ENCODE results near the gene TRIM9.

Gene TRIM9

DNA sequence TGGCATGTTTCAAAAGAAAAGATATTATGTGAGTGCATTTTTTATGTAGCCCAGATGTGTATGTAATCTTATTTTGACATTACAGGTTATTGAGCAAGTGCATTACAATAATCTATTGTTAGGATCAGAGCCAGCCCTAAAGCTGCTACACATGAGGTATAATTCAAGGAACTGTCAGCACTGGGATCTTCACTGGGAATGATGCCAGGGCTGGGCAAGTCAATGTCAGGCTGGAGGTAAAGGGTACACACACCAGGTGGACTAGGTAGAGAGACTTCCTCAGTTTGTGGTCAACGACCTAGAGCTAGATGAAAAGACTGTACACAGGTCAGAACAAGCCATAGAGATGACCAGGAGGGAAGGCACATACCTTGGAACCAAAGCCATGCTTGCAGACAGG is 15.4 kb downstream of the TRIM9 start:
- Histone ChIP-seq H3K4me1 (ENCODE audit: control insufficient read depth, insufficient read depth, low read length) (no peaks in the 10 kb centered on the region), H3K9ac (ENCODE audit: low read length) (no peak overlapping the region), H3K27me3 (ENCODE audit: control insufficient read depth, insufficient read depth, low read length) (no peaks in the 10 kb centered on the region), H3K27ac (ENCODE audit: low read depth, low read length) (no peak overlapping the region), H3K9me3 (ENCODE audit: control insufficient read depth, insufficient read depth, low read depth, low read length) (no peaks in the 10 kb centered on the region), H3K36me3 (ENCODE audit: control insufficient read depth, insufficient read depth, low read length) (no peaks in the 10 kb centered on the region), H3K4me3 (ENCODE audit: low read depth, low read length) (no peak overlapping the region)

DNA sequence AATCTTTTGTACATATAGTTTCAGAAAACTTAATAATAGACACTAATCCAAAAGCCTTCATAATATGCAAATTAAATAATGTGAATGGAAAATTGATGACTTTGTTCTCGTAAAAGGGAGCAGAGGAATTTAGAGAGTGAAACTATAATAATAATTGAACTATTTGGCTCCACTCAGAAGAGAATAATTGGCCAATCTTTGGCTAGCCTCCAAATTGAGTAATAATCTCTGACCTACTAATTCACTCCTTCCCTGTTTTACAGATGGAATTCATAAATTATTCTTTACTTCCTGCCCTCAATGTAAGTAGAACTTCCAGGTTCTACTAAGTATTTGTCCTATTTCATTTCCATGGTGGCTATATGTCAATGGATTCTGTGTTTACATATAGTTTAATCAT is 15.8 kb downstream of the TRIM9 start:
- no peak overlapping the region for H3K9ac ChIP-seq (ENCODE audit: low read length)
- H3K4me1 ChIP-seq (ENCODE audit: control insufficient read depth, insufficient read depth, low read length), result no peaks in the 10 kb centered on the region
- no peaks in the 10 kb centered on the region for H3K36me3 ChIP-seq (ENCODE audit: control insufficient read depth, insufficient read depth, low read length)
- no peak overlapping the region for H3K27ac ChIP-seq (ENCODE audit: low read depth, low read length)
- no peaks in the 10 kb centered on the region for H3K9me3 ChIP-seq (ENCODE audit: control insufficient read depth, insufficient read depth, low read depth, low read length)
- no peaks in the 10 kb centered on the region for H3K27me3 ChIP-seq (ENCODE audit: control insufficient read depth, insufficient read depth, low read length)
- no peak overlapping the region for H3K4me3 ChIP-seq (ENCODE audit: low read depth, low read length)

DNA sequence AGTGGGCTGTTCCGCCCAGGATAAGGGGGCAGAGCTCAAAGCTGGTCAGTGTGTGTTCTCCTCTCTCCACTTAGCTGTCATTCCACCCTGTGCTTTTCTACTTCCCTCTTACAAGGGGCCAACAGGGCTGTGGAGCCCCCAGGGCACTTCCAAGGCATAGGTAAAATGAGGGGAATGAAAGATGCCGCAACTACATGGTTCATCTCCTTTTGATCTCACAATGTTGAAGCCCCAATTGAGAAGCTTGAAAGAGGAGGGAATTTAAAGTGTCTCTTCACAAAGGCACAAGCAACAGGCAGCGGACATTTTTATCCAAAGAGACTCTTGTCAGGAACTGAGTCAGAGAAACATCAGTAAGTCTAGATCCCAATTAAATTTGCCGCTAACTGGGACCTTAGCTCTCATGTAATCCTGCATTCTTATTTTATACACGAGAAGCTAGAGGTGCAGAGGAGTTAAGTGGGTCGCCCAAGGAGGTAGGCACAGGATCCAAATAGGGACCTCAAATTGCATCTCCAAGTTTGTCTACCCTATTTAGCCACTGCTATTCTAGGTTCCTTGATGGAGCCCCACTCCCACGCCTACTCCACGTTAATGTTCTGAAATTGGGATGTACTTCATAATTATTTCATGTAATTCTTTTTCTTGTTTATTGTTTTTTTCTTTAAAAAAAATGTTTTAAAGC is 20.1 kb downstream of the TRIM9 start:
- Histone ChIP-seq H3K4me1 (ENCODE audit: control insufficient read depth, insufficient read depth, low read length) (no peaks in the 10 kb centered on the region), H3K9me3 (ENCODE audit: control insufficient read depth, insufficient read depth, low read depth, low read length) (no peaks in the 10 kb centered on the region), H3K9ac (ENCODE audit: low read length) (no peak overlapping the region), H3K36me3 (ENCODE audit: control insufficient read depth, insufficient read depth, low read length) (no peaks in the 10 kb centered on the region), H3K4me3 (ENCODE audit: low read depth, low read length) (no peak overlapping the region), H3K27me3 (ENCODE audit: control insufficient read depth, insufficient read depth, low read length) (no peaks in the 10 kb centered on the region), H3K27ac (ENCODE audit: low read depth, low read length) (no peak overlapping the region)

DNA sequence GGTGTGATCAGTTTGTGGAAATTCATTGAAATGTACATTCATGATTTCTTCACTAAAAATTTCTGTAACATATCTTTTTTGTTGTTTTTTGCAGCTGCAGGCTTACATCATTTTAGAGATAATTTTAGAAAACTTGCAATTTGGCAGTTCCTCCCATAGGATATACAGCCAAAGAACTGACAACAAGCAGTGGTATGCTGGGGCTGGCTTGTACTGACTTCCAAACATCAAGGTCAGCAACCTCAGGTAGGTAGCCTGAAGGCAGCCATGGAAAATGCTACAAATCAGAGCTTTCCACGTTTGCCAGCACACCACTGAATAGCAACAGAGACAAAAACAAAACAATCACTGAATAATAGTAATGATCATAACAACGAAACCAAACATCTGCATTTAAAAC is 21.2 kb downstream of the TRIM9 start:
- no peaks in the 10 kb centered on the region for H3K4me1 ChIP-seq (ENCODE audit: control insufficient read depth, insufficient read depth, low read length)
- H3K9me3 ChIP-seq (ENCODE audit: control insufficient read depth, insufficient read depth, low read depth, low read length), result no peaks in the 10 kb centered on the region
- no peak overlapping the region for H3K4me3 ChIP-seq (ENCODE audit: low read depth, low read length)
- no peak overlapping the region for H3K9ac ChIP-seq (ENCODE audit: low read length)
- no peaks in the 10 kb centered on the region for H3K27me3 ChIP-seq (ENCODE audit: control insufficient read depth, insufficient read depth, low read length)
- H3K27ac ChIP-seq (ENCODE audit: low read depth, low read length), result no peak overlapping the region
- H3K36me3 ChIP-seq (ENCODE audit: control insufficient read depth, insufficient read depth, low read length), result no peaks in the 10 kb centered on the region

DNA sequence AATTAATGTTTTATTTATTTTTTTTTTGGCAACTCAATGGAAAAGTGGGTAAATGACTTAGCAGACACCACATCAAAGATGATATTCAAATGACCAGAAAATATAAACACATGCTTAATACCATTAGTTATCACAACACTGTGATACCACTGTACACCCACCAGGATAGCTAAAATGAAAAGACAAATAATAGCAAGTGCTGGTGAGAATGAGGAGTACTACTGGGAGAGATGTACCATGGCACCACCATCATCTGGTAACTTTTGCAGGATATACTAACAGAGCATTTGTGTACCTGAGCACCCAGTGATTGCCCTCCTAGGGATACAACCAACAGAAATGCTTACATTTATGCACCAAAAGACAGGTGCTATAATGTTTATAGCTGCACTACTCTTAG is 21.9 kb downstream of the TRIM9 start:
- H3K36me3 ChIP-seq (ENCODE audit: control insufficient read depth, insufficient read depth, low read length), result no peaks in the 10 kb centered on the region
- H3K4me1 ChIP-seq (ENCODE audit: control insufficient read depth, insufficient read depth, low read length), result no peaks in the 10 kb centered on the region
- H3K4me3 ChIP-seq (ENCODE audit: low read depth, low read length), result no peak overlapping the region
- H3K9me3 ChIP-seq (ENCODE audit: control insufficient read depth, insufficient read depth, low read depth, low read length), result no peaks in the 10 kb centered on the region
- H3K9ac ChIP-seq (ENCODE audit: low read length), result no peak overlapping the region
- H3K27me3 ChIP-seq (ENCODE audit: control insufficient read depth, insufficient read depth, low read length), result no peaks in the 10 kb centered on the region
- H3K27ac ChIP-seq (ENCODE audit: low read depth, low read length), result no peak overlapping the region

DNA sequence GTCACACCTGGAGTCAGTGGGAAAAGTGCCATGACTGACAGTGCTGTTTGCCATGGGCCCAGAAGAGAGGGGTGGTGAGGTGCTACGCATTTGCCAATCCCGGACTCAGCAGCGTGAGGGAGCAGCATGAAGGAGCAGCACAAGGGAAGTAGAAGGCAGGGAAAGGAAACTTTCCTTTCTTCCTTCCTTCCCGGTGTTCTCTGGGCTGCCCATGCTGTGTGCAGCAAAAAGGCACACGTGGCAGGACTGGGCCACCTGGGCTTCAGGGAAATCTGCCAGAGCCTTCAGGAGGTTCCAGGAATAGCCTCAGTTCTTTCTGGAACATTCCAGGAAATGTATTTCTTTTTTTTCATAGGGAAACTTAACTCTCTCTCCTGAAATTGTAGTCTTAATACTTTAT is 23.0 kb downstream of the TRIM9 start:
- H3K4me3 ChIP-seq (ENCODE audit: low read depth, low read length), result no peak overlapping the region
- H3K9me3 ChIP-seq (ENCODE audit: control insufficient read depth, insufficient read depth, low read depth, low read length), result no peaks in the 10 kb centered on the region
- H3K4me1 ChIP-seq (ENCODE audit: control insufficient read depth, insufficient read depth, low read length), result peaks cover 5% of the 10 kb centered on the region; the same call in 1 of the 2 replicates
- no peak overlapping the region for H3K9ac ChIP-seq (ENCODE audit: low read length)
- no peaks in the 10 kb centered on the region for H3K36me3 ChIP-seq (ENCODE audit: control insufficient read depth, insufficient read depth, low read length)
- no peak overlapping the region for H3K27ac ChIP-seq (ENCODE audit: low read depth, low read length)
- H3K27me3 ChIP-seq (ENCODE audit: control insufficient read depth, insufficient read depth, low read length), result no peaks in the 10 kb centered on the region

DNA sequence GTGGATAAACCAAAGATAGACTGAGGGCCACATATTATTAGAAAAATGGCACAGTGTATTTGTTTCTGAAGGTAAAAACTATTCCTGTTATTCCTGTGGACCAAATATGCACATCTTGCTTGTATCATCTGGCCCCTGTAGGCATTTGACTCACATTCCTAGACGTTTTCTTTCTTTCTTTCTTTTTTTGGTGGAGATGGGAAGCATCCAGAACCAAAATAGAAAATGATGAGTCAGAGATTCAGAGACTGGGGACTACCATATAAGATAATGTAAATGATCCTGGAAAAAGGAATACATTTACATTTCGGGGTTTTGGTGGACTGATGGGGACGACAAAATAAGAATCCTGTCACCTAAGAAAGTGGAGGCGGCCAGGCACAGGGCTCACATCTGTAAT is 24.2 kb downstream of the TRIM9 start:
- H3K4me3 ChIP-seq (ENCODE audit: low read depth, low read length), result no peak overlapping the region
- no peaks in the 10 kb centered on the region for H3K9me3 ChIP-seq (ENCODE audit: control insufficient read depth, insufficient read depth, low read depth, low read length)
- H3K9ac ChIP-seq (ENCODE audit: low read length), result no peak overlapping the region
- no peaks in the 10 kb centered on the region for H3K36me3 ChIP-seq (ENCODE audit: control insufficient read depth, insufficient read depth, low read length)
- peaks cover 5% of the 10 kb centered on the region; the same call in 1 of the 2 replicates for H3K4me1 ChIP-seq (ENCODE audit: control insufficient read depth, insufficient read depth, low read length)
- no peak overlapping the region for H3K27ac ChIP-seq (ENCODE audit: low read depth, low read length)
- H3K27me3 ChIP-seq (ENCODE audit: control insufficient read depth, insufficient read depth, low read length), result no peaks in the 10 kb centered on the region

DNA sequence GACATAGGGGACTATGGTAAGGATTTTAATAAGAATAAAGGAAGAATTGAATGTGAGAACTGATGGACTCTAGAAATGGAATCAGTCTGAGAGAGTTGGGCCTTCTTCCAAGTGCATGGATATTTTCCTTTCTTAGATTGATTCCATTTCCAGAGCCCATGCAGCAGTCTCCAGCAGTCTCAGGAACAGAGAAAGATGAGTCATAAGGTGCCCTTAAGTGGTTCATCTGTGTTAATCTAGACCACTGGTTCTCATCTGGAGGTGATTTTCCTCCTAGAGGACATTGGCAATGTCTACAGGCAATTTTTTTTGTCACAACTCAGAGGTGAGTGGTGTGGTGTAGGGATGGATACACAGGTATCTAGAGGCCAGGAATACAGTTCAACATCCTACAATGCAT is 25.9 kb downstream of the TRIM9 start:
- no peaks in the 10 kb centered on the region for H3K27me3 ChIP-seq (ENCODE audit: control insufficient read depth, insufficient read depth, low read length)
- H3K27ac ChIP-seq (ENCODE audit: low read depth, low read length), result no peak overlapping the region
- H3K4me1 ChIP-seq (ENCODE audit: control insufficient read depth, insufficient read depth, low read length), result peaks cover 5% of the 10 kb centered on the region; the same call in 1 of the 2 replicates
- no peaks in the 10 kb centered on the region for H3K9me3 ChIP-seq (ENCODE audit: control insufficient read depth, insufficient read depth, low read depth, low read length)
- H3K4me3 ChIP-seq (ENCODE audit: low read depth, low read length), result no peak overlapping the region
- no peaks in the 10 kb centered on the region for H3K36me3 ChIP-seq (ENCODE audit: control insufficient read depth, insufficient read depth, low read length)
- H3K9ac ChIP-seq (ENCODE audit: low read length), result no peak overlapping the region

DNA sequence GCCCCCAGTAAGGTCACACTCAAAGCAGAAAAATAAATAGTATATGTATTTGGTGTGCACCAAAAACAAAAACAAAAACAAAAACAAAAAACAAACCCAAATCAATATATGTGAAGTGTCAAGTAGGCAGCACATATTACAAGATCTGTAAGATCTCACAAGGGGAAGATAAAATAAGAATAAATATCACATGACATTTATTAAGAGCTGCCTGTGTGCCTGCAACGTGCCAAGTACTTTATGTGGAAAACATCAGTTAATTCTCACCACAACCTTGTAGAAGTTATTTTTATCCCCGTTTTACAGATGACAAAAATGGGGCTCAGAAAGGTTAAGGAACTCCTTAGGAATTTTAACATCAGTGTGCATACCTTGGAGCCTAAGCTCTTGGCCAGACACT is 26.6 kb downstream of the TRIM9 start:
- Histone ChIP-seq H3K27ac (ENCODE audit: low read depth, low read length) (no peak overlapping the region), H3K9me3 (ENCODE audit: control insufficient read depth, insufficient read depth, low read depth, low read length) (no peaks in the 10 kb centered on the region), H3K27me3 (ENCODE audit: control insufficient read depth, insufficient read depth, low read length) (no peaks in the 10 kb centered on the region), H3K4me1 (ENCODE audit: control insufficient read depth, insufficient read depth, low read length) (peaks cover 5% of the 10 kb centered on the region; the same call in 1 of the 2 replicates), H3K9ac (ENCODE audit: low read length) (no peak overlapping the region), H3K4me3 (ENCODE audit: low read depth, low read length) (no peak overlapping the region), H3K36me3 (ENCODE audit: control insufficient read depth, insufficient read depth, low read length) (no peaks in the 10 kb centered on the region)

DNA sequence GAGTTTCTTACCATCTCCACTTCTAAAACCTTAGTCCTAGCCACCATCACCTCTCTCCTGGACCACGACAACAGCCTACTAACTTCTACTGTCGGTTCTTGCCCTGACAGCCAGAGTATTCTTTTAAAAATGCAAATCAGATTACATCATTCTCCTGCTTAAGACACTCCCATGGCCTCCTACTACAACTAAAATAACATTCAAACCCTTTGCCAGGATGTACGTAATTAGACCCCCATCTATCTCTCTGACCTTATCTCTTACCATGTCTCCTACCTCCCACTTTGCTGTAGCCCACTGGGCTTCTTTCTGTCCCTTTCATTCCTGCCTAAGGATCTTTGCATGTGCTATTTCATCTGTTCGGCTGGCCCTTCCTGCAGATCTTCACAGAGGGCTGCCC is 27.6 kb downstream of the TRIM9 start:
- peaks cover 5% of the 10 kb centered on the region; the same call in 1 of the 2 replicates for H3K4me1 ChIP-seq (ENCODE audit: control insufficient read depth, insufficient read depth, low read length)
- H3K27me3 ChIP-seq (ENCODE audit: control insufficient read depth, insufficient read depth, low read length), result no peaks in the 10 kb centered on the region
- H3K4me3 ChIP-seq (ENCODE audit: low read depth, low read length), result no peak overlapping the region
- no peaks in the 10 kb centered on the region for H3K9me3 ChIP-seq (ENCODE audit: control insufficient read depth, insufficient read depth, low read depth, low read length)
- H3K27ac ChIP-seq (ENCODE audit: low read depth, low read length), result no peak overlapping the region
- H3K9ac ChIP-seq (ENCODE audit: low read length), result no peak overlapping the region
- no peaks in the 10 kb centered on the region for H3K36me3 ChIP-seq (ENCODE audit: control insufficient read depth, insufficient read depth, low read length)

DNA sequence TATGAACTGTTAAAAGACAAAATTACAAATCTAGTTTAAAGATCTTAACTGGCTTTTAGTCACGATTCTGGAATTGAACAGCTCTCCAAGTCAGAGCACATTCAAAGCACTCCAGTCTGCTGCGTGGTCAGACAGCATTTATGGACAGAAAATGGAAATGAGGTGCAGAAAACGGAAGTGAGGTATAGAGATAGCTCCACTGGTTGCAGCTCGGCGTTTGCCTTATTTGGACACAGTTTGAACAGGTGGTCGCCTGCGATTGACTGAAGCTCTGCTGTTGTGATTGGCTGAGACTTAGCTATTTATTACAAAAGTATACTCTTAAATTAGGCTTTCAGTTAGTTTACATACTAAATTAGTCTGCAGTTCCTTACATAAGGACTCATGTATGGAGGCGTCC is 28.3 kb downstream of the TRIM9 start:
- Histone ChIP-seq H3K9ac (ENCODE audit: low read length) (no peak overlapping the region), H3K27ac (ENCODE audit: low read depth, low read length) (no peak overlapping the region), H3K36me3 (ENCODE audit: control insufficient read depth, insufficient read depth, low read length) (no peaks in the 10 kb centered on the region), H3K4me1 (ENCODE audit: control insufficient read depth, insufficient read depth, low read length) (peaks cover 5% of the 10 kb centered on the region; the same call in 1 of the 2 replicates), H3K9me3 (ENCODE audit: control insufficient read depth, insufficient read depth, low read depth, low read length) (no peaks in the 10 kb centered on the region), H3K27me3 (ENCODE audit: control insufficient read depth, insufficient read depth, low read length) (no peaks in the 10 kb centered on the region), H3K4me3 (ENCODE audit: low read depth, low read length) (no peak overlapping the region)
